DND-41 (cell line): ENCODE results near the gene SNAP29.

Experiments used
- ATAC-seq: fragments of 200-7000 bp; cut with Tn5 transposase; 3 replicates; pipeline ENCODE4 v1.9.1; 2021; ENCODE audit warnings: low read depth; ENCODE audit not compliant: insufficient read depth
- DNase-seq: peaks from one replicate; pipeline ENCODE4 v3.0.0-alpha.2; 2020
- H2AFZ ChIP-seq: 2 replicates; pipeline ENCODE4 v1.6.0; 2012; ENCODE audit warnings: low read depth, low read length
- H3K27ac ChIP-seq: 2 replicates; pipeline ENCODE4 v1.5.1; 2012; ENCODE audit warnings: low read length, inconsistent platforms
- H3K27me3 ChIP-seq: fragments of 200-600 bp; sonication (generic); 2 replicates; pipeline ENCODE4 v1.6.0; 2012; ENCODE audit warnings: low read length, mild to moderate bottlenecking, inconsistent platforms; ENCODE audit not compliant: insufficient read depth, poor library complexity
- H3K36me3 ChIP-seq: 2 replicates; pipeline ENCODE4 v1.5.1; 2012; ENCODE audit warnings: low read length, inconsistent platforms; ENCODE audit not compliant: insufficient read depth
- H3K4me1 ChIP-seq: 2 replicates; pipeline ENCODE4 v1.5.1; 2012; ENCODE audit warnings: mild to moderate bottlenecking, low read length; ENCODE audit not compliant: insufficient read depth
- H3K4me2 ChIP-seq: 2 replicates; pipeline ENCODE4 v1.6.0; 2012; ENCODE audit warnings: mild to moderate bottlenecking, moderate library complexity, low read length, inconsistent platforms; ENCODE audit not compliant: insufficient read depth
- H3K4me3 ChIP-seq, 2 experiments: fragments of 200-600 bp in 1 of 2; shearing (Covaris generic) in 1 of 2; 2 replicates each; pipeline ENCODE4 v1.5.1; 2012 to 2016; ENCODE audit warnings: inconsistent platforms in 2 of 2, low read length in 2 of 2, mild to moderate bottlenecking in 2 of 2, low read depth in 1 of 2, moderate library complexity in 1 of 2
- H3K79me2 ChIP-seq: 2 replicates; pipeline ENCODE4 v1.6.0; 2012; ENCODE audit warnings: low read length, inconsistent platforms; ENCODE audit not compliant: insufficient read depth
- H3K9ac ChIP-seq: 2 replicates; pipeline ENCODE4 v1.6.0; 2012; ENCODE audit warnings: low read depth, mild to moderate bottlenecking, inconsistent platforms, low read length, moderate library complexity
- H3K9me3 ChIP-seq: 2 replicates; pipeline ENCODE4 v1.5.1; 2012; ENCODE audit warnings: low read length, moderate library complexity, mild to moderate bottlenecking, inconsistent platforms; ENCODE audit not compliant: insufficient read depth, severe bottlenecking
- H4K20me1 ChIP-seq: 2 replicates; pipeline ENCODE4 v1.6.0; 2012; ENCODE audit warnings: low read length; ENCODE audit not compliant: insufficient read depth
- EZH2 ChIP-seq: IDR thresholded peaks from 3 replicates; pipeline ENCODE4 v1.6.1; 2012; ENCODE audit warnings: borderline replicate concordance, low read depth, mild to moderate bottlenecking, moderate library complexity, low read length, inconsistent platforms; ENCODE audit not compliant: severe bottlenecking
- TF ChIP-seq, protein P1 (sequence below): IDR thresholded peaks from 2 replicates; pipeline ENCODE4 v1.5.1; 2012; ENCODE audit warnings: borderline replicate concordance, low read length, moderate library complexity, mild to moderate bottlenecking; ENCODE audit not compliant: poor library complexity, severe bottlenecking; ENCODE audit errors: extremely low read depth

Gene SNAP29

DNA sequence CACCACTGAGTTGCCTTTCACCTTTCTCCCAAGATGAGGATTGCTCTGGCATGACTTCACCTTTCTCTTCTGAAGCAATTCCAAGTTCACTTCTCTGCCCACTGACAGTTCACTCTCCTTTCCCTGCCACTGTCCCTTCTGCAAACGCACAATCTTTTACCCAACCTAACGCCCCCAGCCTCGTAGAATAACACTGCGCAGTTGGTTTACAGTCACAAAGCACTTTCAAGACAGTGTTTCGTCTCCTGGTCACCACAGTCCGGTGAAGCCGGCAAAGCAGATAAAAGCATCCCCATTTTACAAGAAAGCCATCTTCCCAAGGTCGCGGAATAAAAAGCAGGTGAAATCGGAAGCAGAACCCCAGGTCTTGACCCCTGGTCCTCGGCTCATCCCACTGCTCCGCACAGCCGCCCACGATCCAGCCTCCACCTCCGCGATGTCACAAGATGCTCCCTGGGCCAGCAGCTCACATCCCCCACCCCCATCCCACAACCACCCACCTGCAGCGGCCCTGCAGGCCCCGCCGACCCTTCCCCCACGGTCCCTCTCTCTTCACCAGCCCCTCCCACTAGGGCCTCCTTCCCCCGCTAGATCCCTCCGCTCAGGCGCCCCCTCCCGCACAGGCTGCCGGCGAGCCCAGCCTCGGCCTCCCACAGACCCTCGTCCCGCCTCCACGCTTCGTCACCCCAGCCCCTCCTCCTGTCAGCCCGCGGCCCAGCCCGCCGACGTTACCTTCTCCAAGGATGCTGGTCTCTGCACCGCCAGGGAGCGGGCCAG, 781 bp upstream of the SNAP29 start:
- H4K20me1 ChIP-seq = peaks cover 45% of the 10 kb centered on the region
- H3K4me3 ChIP-seq = peak overlapping the region; percentile 60 to 84
- peak overlapping the region; percentile 91 for H3K4me2 ChIP-seq
- TF ChIP-seq EZH2 = no peak
- TF ChIP-seq, protein P1, sequence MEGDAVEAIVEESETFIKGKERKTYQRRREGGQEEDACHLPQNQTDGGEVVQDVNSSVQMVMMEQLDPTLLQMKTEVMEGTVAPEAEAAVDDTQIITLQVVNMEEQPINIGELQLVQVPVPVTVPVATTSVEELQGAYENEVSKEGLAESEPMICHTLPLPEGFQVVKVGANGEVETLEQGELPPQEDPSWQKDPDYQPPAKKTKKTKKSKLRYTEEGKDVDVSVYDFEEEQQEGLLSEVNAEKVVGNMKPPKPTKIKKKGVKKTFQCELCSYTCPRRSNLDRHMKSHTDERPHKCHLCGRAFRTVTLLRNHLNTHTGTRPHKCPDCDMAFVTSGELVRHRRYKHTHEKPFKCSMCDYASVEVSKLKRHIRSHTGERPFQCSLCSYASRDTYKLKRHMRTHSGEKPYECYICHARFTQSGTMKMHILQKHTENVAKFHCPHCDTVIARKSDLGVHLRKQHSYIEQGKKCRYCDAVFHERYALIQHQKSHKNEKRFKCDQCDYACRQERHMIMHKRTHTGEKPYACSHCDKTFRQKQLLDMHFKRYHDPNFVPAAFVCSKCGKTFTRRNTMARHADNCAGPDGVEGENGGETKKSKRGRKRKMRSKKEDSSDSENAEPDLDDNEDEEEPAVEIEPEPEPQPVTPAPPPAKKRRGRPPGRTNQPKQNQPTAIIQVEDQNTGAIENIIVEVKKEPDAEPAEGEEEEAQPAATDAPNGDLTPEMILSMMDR = no peak
- H3K36me3 ChIP-seq = peaks cover 12% of the 10 kb centered on the region
- ATAC-seq (peak; percentile 77), DNase-seq (peak; percentile 95)
- H2AFZ ChIP-seq = peak overlapping the region; percentile 67
- peak overlapping the region; percentile 72 for H3K27ac ChIP-seq
- H3K79me2 ChIP-seq = peaks cover 87% of the 10 kb centered on the region
- H3K9me3 ChIP-seq = no peaks in the 10 kb centered on the region
- peaks cover 33% of the 10 kb centered on the region for H3K4me1 ChIP-seq
- no peaks in the 10 kb centered on the region for H3K27me3 ChIP-seq
- H3K9ac ChIP-seq = peak overlapping the region; percentile 79

- Histone ChIP-seq H3K4me2 (peak overlapping the region; percentile 86), H3K27me3 (no peaks in the 10 kb centered on the region), H2AFZ (peak overlapping the region; percentile 87), H3K4me3 (peak overlapping the region; percentile 61 to 84), H3K36me3 (peaks cover 26% of the 10 kb centered on the region), H3K4me1 (peaks cover 33% of the 10 kb centered on the region), H3K27ac (peak overlapping the region; percentile 60), H3K79me2 (peaks cover 84% of the 10 kb centered on the region), H4K20me1 (peaks cover 33% of the 10 kb centered on the region), H3K9me3 (no peaks in the 10 kb centered on the region), H3K9ac (peak overlapping the region; percentile 79)
- ATAC-seq = no peak
- TF ChIP-seq EZH2 = no peak
- TF ChIP-seq, protein P1 = no peak
- DNase-seq = no peak
Observed at GRCh38 chr22:20859615-20860014, 808 bp downstream of the SNAP29 start.

- no peak overlapping the region for H2AFZ ChIP-seq
- DNase-seq (no peak), ATAC-seq (no peak)
- no peak overlapping the region for H3K4me3 ChIP-seq
- H3K36me3 ChIP-seq = peaks cover 50% of the 10 kb centered on the region
- H3K9ac ChIP-seq = no peak overlapping the region
- no peaks in the 10 kb centered on the region for H3K27me3 ChIP-seq
- TF ChIP-seq EZH2 = no peak
- TF ChIP-seq, protein P1 = no peak
- H3K4me1 ChIP-seq = peaks cover 22% of the 10 kb centered on the region
- H4K20me1 ChIP-seq = peaks cover 14% of the 10 kb centered on the region
- peaks cover 67% of the 10 kb centered on the region for H3K79me2 ChIP-seq
- H3K27ac ChIP-seq = no peak overlapping the region
- no peak overlapping the region for H3K4me2 ChIP-seq
- H3K9me3 ChIP-seq = no peaks in the 10 kb centered on the region
Observed at GRCh38 chr22:20862540-20862939, 3.7 kb downstream of the SNAP29 start.
